ENCODE measurements around the gene PNPLA1. TPM values are rescaled to one million over a fixed set of nuclear protein-coding genes. Genes with fewer than 3 reads are reported as not detected.

Gene PNPLA1
- total RNA-seq, 4 donors from 2014 or later, result not detected

GRCh38 chr6:36319436-36319762 lies 49.5 kb downstream of the PNPLA1 start:
- Histone ChIP-seq H3K36me3 (no peaks in the 10 kb centered on the region), H3K9me3 (no peaks in the 10 kb centered on the region), H3K27ac (no peak overlapping the region), H3K4me3 (no peak overlapping the region), H3K4me1 (no peaks in the 10 kb centered on the region), H3K27me3 (no peaks in the 10 kb centered on the region)
- no peak for DNase-seq
- intact Hi-C loops (cut with DNase I; ENCODE audit: low total_unique reads), result no loop called here
- TF ChIP-seq CTCF (IDR thresholded peaks at IDR 0.05), result no peak
- TF ChIP-seq POLR2A (IDR thresholded peaks at IDR 0.05), result no peak

GRCh38 chr6:36319821-36320220 lies 50.0 kb downstream of the PNPLA1 start:
- intact Hi-C loops (cut with DNase I; ENCODE audit: low total_unique reads), result no loop called here
- H3K4me1 ChIP-seq, result no peaks in the 10 kb centered on the region
- no peaks in the 10 kb centered on the region for H3K27me3 ChIP-seq
- TF ChIP-seq CTCF (IDR thresholded peaks at IDR 0.05), result no peak
- no peak for TF ChIP-seq POLR2A (IDR thresholded peaks at IDR 0.05)
- H3K36me3 ChIP-seq, result no peaks in the 10 kb centered on the region
- H3K9me3 ChIP-seq, result no peaks in the 10 kb centered on the region
- no peak overlapping the region for H3K4me3 ChIP-seq
- DNase-seq, result no peak
- H3K27ac ChIP-seq, result no peak overlapping the region

- no peaks in the 10 kb centered on the region for H3K4me1 ChIP-seq
- no peak overlapping the region for H3K27ac ChIP-seq
- no peaks in the 10 kb centered on the region for H3K9me3 ChIP-seq
- H3K4me3 ChIP-seq, result no peak overlapping the region
- H3K27me3 ChIP-seq, result no peaks in the 10 kb centered on the region
- intact Hi-C loops (cut with DNase I; ENCODE audit: low total_unique reads), result no loop called here
- DNase-seq, result no peak
- H3K36me3 ChIP-seq, result no peaks in the 10 kb centered on the region
- TF ChIP-seq POLR2A (IDR thresholded peaks at IDR 0.05) (no peak), CTCF (IDR thresholded peaks at IDR 0.05) (no peak)
Measured at GRCh38 chr6:36320475-36320874, 50.6 kb downstream of the PNPLA1 start.

GRCh38 chr6:36322591-36322990 lies 52.7 kb downstream of the PNPLA1 start:
- Histone ChIP-seq H3K27me3 (no peaks in the 10 kb centered on the region), H3K27ac (no peak overlapping the region), H3K4me3 (no peak overlapping the region), H3K36me3 (no peaks in the 10 kb centered on the region), H3K9me3 (no peaks in the 10 kb centered on the region), H3K4me1 (no peaks in the 10 kb centered on the region)
- no peak for TF ChIP-seq CTCF (IDR thresholded peaks at IDR 0.05)
- TF ChIP-seq POLR2A (IDR thresholded peaks at IDR 0.05), result no peak
- DNase-seq, result no peak
- intact Hi-C loops (cut with DNase I; ENCODE audit: low total_unique reads), result no loop called here

GRCh38 chr6:36323062-36323461 lies 53.2 kb downstream of the PNPLA1 start:
- H3K4me3 ChIP-seq, result no peak overlapping the region
- no peak overlapping the region for H3K27ac ChIP-seq
- no peak for TF ChIP-seq POLR2A (IDR thresholded peaks at IDR 0.05)
- no peak for TF ChIP-seq CTCF (IDR thresholded peaks at IDR 0.05)
- H3K36me3 ChIP-seq, result no peaks in the 10 kb centered on the region
- DNase-seq, result no peak
- H3K4me1 ChIP-seq, result no peaks in the 10 kb centered on the region
- H3K27me3 ChIP-seq, result no peaks in the 10 kb centered on the region
- intact Hi-C loops (cut with DNase I; ENCODE audit: low total_unique reads), result no loop called here
- no peaks in the 10 kb centered on the region for H3K9me3 ChIP-seq
